Gastroesophageal sphincter (tissue), 3 donors: Measurements from ENCODE around the gene VWA7.

Source experiments
- POLR2A ChIP-seq, 2 donors: fragments of 450-650 bp; IDR thresholded peaks; one replicate each; pipeline ENCODE4 v1.6.1; 2017; ENCODE audit warnings: antibody characterized with exemption in 2 of 2, mild to moderate bottlenecking in 2 of 2, moderate library complexity in 1 of 2
- TF ChIP-seq, protein P1 (sequence below), 4 experiments: fragments of 200-600 bp in 2 of 4; fragments of 450-650 bp in 2 of 4; sonication (generic) in 1 of 4; IDR thresholded peaks; one replicate each; pipeline ENCODE4 v1.5.1; 2017 to 2019; ENCODE audit warnings: antibody characterized with exemption in 4 of 4, mild to moderate bottlenecking in 2 of 4, moderate library complexity in 2 of 4

GRCh38 chr6:31719001-31719400 is 58.1 kb downstream of the VWA7 start:
- TF ChIP-seq, protein P1, sequence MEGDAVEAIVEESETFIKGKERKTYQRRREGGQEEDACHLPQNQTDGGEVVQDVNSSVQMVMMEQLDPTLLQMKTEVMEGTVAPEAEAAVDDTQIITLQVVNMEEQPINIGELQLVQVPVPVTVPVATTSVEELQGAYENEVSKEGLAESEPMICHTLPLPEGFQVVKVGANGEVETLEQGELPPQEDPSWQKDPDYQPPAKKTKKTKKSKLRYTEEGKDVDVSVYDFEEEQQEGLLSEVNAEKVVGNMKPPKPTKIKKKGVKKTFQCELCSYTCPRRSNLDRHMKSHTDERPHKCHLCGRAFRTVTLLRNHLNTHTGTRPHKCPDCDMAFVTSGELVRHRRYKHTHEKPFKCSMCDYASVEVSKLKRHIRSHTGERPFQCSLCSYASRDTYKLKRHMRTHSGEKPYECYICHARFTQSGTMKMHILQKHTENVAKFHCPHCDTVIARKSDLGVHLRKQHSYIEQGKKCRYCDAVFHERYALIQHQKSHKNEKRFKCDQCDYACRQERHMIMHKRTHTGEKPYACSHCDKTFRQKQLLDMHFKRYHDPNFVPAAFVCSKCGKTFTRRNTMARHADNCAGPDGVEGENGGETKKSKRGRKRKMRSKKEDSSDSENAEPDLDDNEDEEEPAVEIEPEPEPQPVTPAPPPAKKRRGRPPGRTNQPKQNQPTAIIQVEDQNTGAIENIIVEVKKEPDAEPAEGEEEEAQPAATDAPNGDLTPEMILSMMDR (IDR thresholded peaks at IDR 0.05) = no peak
- TF ChIP-seq POLR2A (IDR thresholded peaks at IDR 0.05) = no peak
